GM21576 (cell line): ENCODE data around the gene LONP1.

Source experiments
- ATAC-seq: cut with Tn5 transposase; IDR thresholded peaks from one replicate; pipeline ENCODE4 v1.9.1; 2021; ENCODE audit warnings: mild to moderate bottlenecking, moderate library complexity; ENCODE audit not compliant: unreplicated experiment

LONP1 gene

GRCh38 chr19:5652261-5652660 lies 67.7 kb downstream of the LONP1 start:
- no peak for ATAC-seq

GRCh38 chr19:5651361-5651760 lies 68.6 kb downstream of the LONP1 start:
- no peak for ATAC-seq

GRCh38 chr19:5648464-5648863 lies 71.5 kb downstream of the LONP1 start:
- ATAC-seq: no peak

GRCh38 chr19:5646703-5647102 lies 73.2 kb downstream of the LONP1 start:
- ATAC-seq: no peak

- no peak for ATAC-seq
Measured at GRCh38 chr19:5645409-5645808, 74.5 kb downstream of the LONP1 start.

GRCh38 chr19:5644037-5644436 lies 75.9 kb downstream of the LONP1 start:
- ATAC-seq: no peak

GRCh38 chr19:5643060-5643459 lies 76.9 kb downstream of the LONP1 start:
- no peak for ATAC-seq

- ATAC-seq: no peak
Measured at GRCh38 chr19:5642204-5642603, 77.7 kb downstream of the LONP1 start.
